Stimulated activated CD4-positive, alpha-beta T cell treated with anti-CD3 and anti-CD28 coated beads, Interleukin-2, amount 100 ng/mL, for 4 hours (primary cell): ENCODE measurements around the gene WAC.

ENCODE experiments used
- DNase-seq: peaks from one replicate; pipeline ENCODE4 v3.0.0-alpha.2; 2020; ENCODE audit warnings: low read depth

Gene WAC

GRCh38 chr10:28668363-28669226 is 135.7 kb downstream of the WAC start:
- DNase-seq: no peak

- DNase-seq: no peak
These were observed 136.6 kb downstream of the WAC start for GRCh38 chr10:28669227-28670173.
